Measurements from ENCODE around the gene BTBD2. TPM values are rescaled to one million over a fixed set of nuclear protein-coding genes. Genes with fewer than 3 reads are reported as not detected.

BTBD2 gene
- total and polyA plus RNA-seq, 2 experiments from 2014 or later, result 23.8 to 130 TPM

- no peak for TF ChIP-seq ZNF462 (CRISPR knock-in tag; IDR thresholded peaks at IDR 0.05)
- no peak for TF ChIP-seq CTCF (conservative IDR thresholded peaks at IDR 0.05; ENCODE audit: low read depth in 2 of 2)
- TF ChIP-seq EZH2phosphoT487 (IDR thresholded peaks at IDR 0.05; ENCODE audit: unreplicated experiment), result no peak
- TF ChIP-seq EZH2 (IDR thresholded peaks at IDR 0.05; ENCODE audit: low read depth, unreplicated experiment), result no peak
- no peak for TF ChIP-seq NANOG (IDR thresholded peaks at IDR 0.05; ENCODE audit: borderline replicate concordance)
Observed at GRCh38 chr19:1979017-1979416, 36.5 kb downstream of the BTBD2 start (continued).

- Histone ChIP-seq H3K79me2 (replicated peaks; ENCODE audit: insufficient read depth) (peaks cover 23% of the 10 kb centered on the region), H3K27ac (ENCODE audit: low read depth) (no peak overlapping the region), H3K27me3 (ENCODE audit: insufficient read depth) (no peaks in the 10 kb centered on the region), H3K4me1 (ENCODE audit: insufficient read depth) (no peaks in the 10 kb centered on the region), H3K4me2 (no peak overlapping the region), H3K4me3 (no peak overlapping the region), H4K20me1 (replicated peaks; ENCODE audit: insufficient read depth) (peaks cover 11% of the 10 kb centered on the region), H3F3A (replicated peaks; ENCODE audit: low read depth) (0 out of 2 replicates have a peak, but pooled peaks cover 1% of the 10 kb centered on the region), H3K36me3 (ENCODE audit: insufficient read depth) (no peaks in the 10 kb centered on the region), H2AFZ (no peak overlapping the region), H3K9me2 (ENCODE audit: insufficient read depth) (no peaks in the 10 kb centered on the region)
- no peak overlapping the region for H3K4me3 Mint-ChIP-seq
- H3K27ac Mint-ChIP-seq, result no peak overlapping the region
- H3K9me3 Mint-ChIP-seq, result no peaks in the 10 kb centered on the region
- TF ChIP-seq JUNB (IDR thresholded peaks at IDR 0.05; ENCODE audit: unreplicated experiment) (no peak), CREB1 (CRISPR knock-in tag; IDR thresholded peaks at IDR 0.05; ENCODE audit: low read depth) (no peak), EZH2phosphoT487 (IDR thresholded peaks at IDR 0.05; ENCODE audit: unreplicated experiment) (no peak), ZNF331 (CRISPR knock-in tag; IDR thresholded peaks at IDR 0.05; ENCODE audit: low read depth) (no peak), CTCF (conservative IDR thresholded peaks at IDR 0.05; ENCODE audit: low read depth in 2 of 2) (no peak), POLR2AphosphoS5 (IDR thresholded peaks at IDR 0.05; ENCODE audit: low read depth) (no peak)
- ATAC-seq (no peak), DNase-seq (ENCODE audit: low spot score) (no peak)
- no peaks in the 10 kb centered on the region for H3K4me1 Mint-ChIP-seq
- H3K36me3 Mint-ChIP-seq (ENCODE audit: low read depth), result peaks cover 30% of the 10 kb centered on the region
- H3K27me3 Mint-ChIP-seq (ENCODE audit: insufficient read depth, low read depth, poor library complexity), result peaks cover 3% of the 10 kb centered on the region
Observed at GRCh38 chr19:1978346-1978894, 37.1 kb downstream of the BTBD2 start.
